SK-N-SH (cell line): ENCODE results near the gene CUX1.

ENCODE experiments used
- CHD2 ChIP-seq: fragments of 150-350 bp; IDR thresholded peaks from 2 replicates; pipeline ENCODE4 v1.6.1; 2018; ENCODE audit warnings: low read length; ENCODE audit not compliant: partially characterized antibody
- ELF1 ChIP-seq: IDR thresholded peaks from 2 replicates; pipeline ENCODE4 v1.4.0; 2012
- JUND ChIP-seq: IDR thresholded peaks from 2 replicates; pipeline ENCODE4 v1.4.0; 2012
- MEF2A ChIP-seq: IDR thresholded peaks from 2 replicates; pipeline ENCODE4 v1.4.0; 2012; ENCODE audit warnings: low read depth, borderline replicate concordance
- NRF1 ChIP-seq: IDR thresholded peaks from 2 replicates; pipeline ENCODE4 v1.6.1; 2012; ENCODE audit warnings: low read depth, mild to moderate bottlenecking, low read length
- POLR2AphosphoS5 ChIP-seq: IDR thresholded peaks from 2 replicates; pipeline ENCODE4 v1.6.1; 2012; ENCODE audit warnings: low read depth, low read length
- SMC3 ChIP-seq: IDR thresholded peaks from 2 replicates; pipeline ENCODE4 v1.6.1; 2012; ENCODE audit warnings: low read depth, low read length, improper control_type of control experiment
- TAF1 ChIP-seq: IDR thresholded peaks from 2 replicates; pipeline ENCODE4 v1.6.1; 2012; ENCODE audit warnings: low read depth, mild to moderate bottlenecking, low read length, moderate library complexity, borderline replicate concordance
- YY1 ChIP-seq: IDR thresholded peaks from 2 replicates; pipeline ENCODE4 v1.4.0; 2012; ENCODE audit warnings: low read depth, mild to moderate bottlenecking
- TF ChIP-seq, protein P1 (sequence below): fragments of 150-350 bp; IDR thresholded peaks from 2 replicates; pipeline ENCODE4 v1.6.1; 2017; ENCODE audit warnings: antibody characterized with exemption, low read length, low read depth, borderline replicate concordance
- TF ChIP-seq, protein P2 (sequence below): fragments of 200-600 bp; sonication (generic); IDR thresholded peaks from 2 replicates; pipeline ENCODE4 v1.6.1; 2017; ENCODE audit warnings: antibody characterized with exemption, mild to moderate bottlenecking, moderate library complexity

DNA sequence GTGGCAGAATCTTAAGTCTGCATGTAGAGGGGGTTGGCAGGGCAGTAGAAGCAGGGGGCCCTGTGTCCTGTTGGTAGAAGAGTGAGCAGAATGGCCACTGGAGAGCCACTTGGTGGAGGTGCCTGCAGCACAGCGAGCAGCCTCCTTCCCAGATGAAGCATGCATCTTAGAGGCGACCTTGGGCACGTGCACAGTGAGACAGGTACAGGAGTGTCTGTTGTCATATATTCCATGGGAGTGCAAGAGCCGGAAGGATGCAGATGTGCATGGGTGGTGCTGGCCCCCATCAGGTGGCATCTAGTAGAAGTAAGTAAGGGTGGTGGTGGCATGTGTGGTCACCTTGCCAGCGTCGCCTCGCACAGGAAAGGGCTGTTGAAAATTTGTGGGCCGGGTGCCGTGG lies 53.9 kb downstream of the CUX1 start:
- no peak for TF ChIP-seq JUND
- no peak for TF ChIP-seq POLR2AphosphoS5
- TF ChIP-seq, protein P1, sequence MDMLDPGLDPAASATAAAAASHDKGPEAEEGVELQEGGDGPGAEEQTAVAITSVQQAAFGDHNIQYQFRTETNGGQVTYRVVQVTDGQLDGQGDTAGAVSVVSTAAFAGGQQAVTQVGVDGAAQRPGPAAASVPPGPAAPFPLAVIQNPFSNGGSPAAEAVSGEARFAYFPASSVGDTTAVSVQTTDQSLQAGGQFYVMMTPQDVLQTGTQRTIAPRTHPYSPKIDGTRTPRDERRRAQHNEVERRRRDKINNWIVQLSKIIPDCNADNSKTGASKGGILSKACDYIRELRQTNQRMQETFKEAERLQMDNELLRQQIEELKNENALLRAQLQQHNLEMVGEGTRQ, result no peak
- TF ChIP-seq, protein P2, sequence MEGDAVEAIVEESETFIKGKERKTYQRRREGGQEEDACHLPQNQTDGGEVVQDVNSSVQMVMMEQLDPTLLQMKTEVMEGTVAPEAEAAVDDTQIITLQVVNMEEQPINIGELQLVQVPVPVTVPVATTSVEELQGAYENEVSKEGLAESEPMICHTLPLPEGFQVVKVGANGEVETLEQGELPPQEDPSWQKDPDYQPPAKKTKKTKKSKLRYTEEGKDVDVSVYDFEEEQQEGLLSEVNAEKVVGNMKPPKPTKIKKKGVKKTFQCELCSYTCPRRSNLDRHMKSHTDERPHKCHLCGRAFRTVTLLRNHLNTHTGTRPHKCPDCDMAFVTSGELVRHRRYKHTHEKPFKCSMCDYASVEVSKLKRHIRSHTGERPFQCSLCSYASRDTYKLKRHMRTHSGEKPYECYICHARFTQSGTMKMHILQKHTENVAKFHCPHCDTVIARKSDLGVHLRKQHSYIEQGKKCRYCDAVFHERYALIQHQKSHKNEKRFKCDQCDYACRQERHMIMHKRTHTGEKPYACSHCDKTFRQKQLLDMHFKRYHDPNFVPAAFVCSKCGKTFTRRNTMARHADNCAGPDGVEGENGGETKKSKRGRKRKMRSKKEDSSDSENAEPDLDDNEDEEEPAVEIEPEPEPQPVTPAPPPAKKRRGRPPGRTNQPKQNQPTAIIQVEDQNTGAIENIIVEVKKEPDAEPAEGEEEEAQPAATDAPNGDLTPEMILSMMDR, result no peak
- TF ChIP-seq SMC3, result no peak
- TF ChIP-seq ELF1, result no peak
- no peak for TF ChIP-seq YY1
- no peak for TF ChIP-seq CHD2
- TF ChIP-seq NRF1, result no peak
- no peak for TF ChIP-seq TAF1
- no peak for TF ChIP-seq MEF2A
